Cardiac muscle cell (in vitro differentiated cells and primary cell): ENCODE data around the gene SYN1. TPM values are rescaled to one million over a fixed set of nuclear protein-coding genes. Genes with fewer than 3 reads are reported as not detected.

ENCODE experiments used
- DNase-seq, 2 donors: peaks; one replicate each; pipeline versions ENCODE4 v3.0.0 to v3.0.0-alpha.2; 2010 to 2017; ENCODE audit warnings: low read depth in 1 of 2, low spot score in 1 of 2
- H3K27ac ChIP-seq: fragments of 200-600 bp; sonication (generic); 2 replicates; pipeline ENCODE4 v1.5.1; 2016
- H3K27me3 ChIP-seq: fragments of 200-600 bp; sonication (generic); 2 replicates; pipeline ENCODE4 v1.6.0; 2016; ENCODE audit warnings: control low read depth
- H3K36me3 ChIP-seq: fragments of 200-600 bp; sonication (generic); 2 replicates; pipeline ENCODE4 v1.5.1; 2016; ENCODE audit warnings: control low read depth
- H3K4me1 ChIP-seq: fragments of 200-600 bp; sonication (generic); 2 replicates; pipeline ENCODE4 v1.8.1; 2017; ENCODE audit warnings: low read depth, mild to moderate bottlenecking, mixed run types
- H3K4me3 ChIP-seq: fragments of 200-600 bp; sonication (generic); 2 replicates; pipeline ENCODE4 v1.5.1; 2016; ENCODE audit warnings: mild to moderate bottlenecking
- H3K9me3 ChIP-seq: fragments of 200-600 bp; sonication (generic); 2 replicates; pipeline ENCODE4 v1.5.1; 2017; ENCODE audit warnings: low read depth, mild to moderate bottlenecking, control low read depth
- polyA plus RNA-seq: library from polyadenylated mRNA; unstranded; fragments of >200 nt; fragmentation: Nextera tagmentation; extraction: Ambion mirVana; gene quantifications from 2 replicates; pipeline ENCODE4 v1.2.1, GENCODE V29; 2016
- total RNA-seq: library from RNA; depleted of rRNA; stranded (reverse); fragments of >200 nt; gene quantifications from 2 replicates; pipeline ENCODE4 v1.2.3, GENCODE V29; 2016
- TF ChIP-seq, protein P1 (sequence below): IDR thresholded peaks from 2 replicates; pipeline ENCODE4 v1.5.1; 2012; ENCODE audit warnings: low read depth, mild to moderate bottlenecking, low read length

SYN1 gene
- total and polyA plus RNA-seq, 2 experiments from 2014 or later, result 2.0 to 12.6 TPM

DNA sequence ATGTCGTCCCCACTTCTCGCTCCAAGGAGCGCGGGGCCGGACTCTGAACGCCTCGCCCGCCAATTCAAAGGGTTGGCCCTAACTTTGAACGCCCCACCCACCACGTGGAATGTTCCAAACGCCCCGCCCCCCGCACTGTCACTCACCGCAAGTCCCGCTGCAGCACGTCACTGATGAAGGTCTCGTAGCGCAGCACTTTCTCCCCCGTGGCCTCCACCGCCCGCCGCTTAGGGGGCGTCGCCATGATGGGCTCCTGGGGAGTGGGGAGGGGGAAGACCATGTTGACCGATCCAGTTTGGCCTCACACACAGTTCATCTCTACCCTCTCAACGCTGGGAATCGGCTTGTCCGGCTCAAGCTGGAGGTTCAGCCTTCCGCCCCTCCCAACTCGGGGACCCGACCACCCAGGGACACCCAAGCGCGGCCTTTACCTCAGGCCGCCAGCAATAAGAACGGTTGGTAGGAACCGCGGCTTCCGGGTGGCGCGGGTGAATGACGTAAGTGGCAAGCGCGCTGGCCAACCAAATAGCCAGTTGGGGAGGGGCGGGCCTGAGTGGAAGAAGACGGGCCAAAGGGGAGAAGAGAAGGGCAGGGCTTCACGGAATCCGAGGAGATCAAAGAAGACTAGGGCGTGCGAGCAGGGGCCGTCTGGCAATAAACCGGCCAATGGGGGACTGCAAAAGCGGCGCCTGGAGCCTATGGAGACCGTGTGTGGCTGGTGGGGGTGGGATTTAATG lies 39.2 kb upstream of the SYN1 start, which contains the start of gene UXT:
Gene UXT (minus strand): TSS at position 497 of the 737 bp plus-strand sequence. CDS start 253 bp downstream, at position 244.
- no peaks in the 10 kb centered on the region for H3K9me3 ChIP-seq
- H3K36me3 ChIP-seq, result peaks cover 3% of the 10 kb centered on the region
- H3K27me3 ChIP-seq, result no peaks in the 10 kb centered on the region
- TF ChIP-seq, protein P1, sequence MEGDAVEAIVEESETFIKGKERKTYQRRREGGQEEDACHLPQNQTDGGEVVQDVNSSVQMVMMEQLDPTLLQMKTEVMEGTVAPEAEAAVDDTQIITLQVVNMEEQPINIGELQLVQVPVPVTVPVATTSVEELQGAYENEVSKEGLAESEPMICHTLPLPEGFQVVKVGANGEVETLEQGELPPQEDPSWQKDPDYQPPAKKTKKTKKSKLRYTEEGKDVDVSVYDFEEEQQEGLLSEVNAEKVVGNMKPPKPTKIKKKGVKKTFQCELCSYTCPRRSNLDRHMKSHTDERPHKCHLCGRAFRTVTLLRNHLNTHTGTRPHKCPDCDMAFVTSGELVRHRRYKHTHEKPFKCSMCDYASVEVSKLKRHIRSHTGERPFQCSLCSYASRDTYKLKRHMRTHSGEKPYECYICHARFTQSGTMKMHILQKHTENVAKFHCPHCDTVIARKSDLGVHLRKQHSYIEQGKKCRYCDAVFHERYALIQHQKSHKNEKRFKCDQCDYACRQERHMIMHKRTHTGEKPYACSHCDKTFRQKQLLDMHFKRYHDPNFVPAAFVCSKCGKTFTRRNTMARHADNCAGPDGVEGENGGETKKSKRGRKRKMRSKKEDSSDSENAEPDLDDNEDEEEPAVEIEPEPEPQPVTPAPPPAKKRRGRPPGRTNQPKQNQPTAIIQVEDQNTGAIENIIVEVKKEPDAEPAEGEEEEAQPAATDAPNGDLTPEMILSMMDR, result no peak
- H3K4me3 ChIP-seq, result peak within 1 kb of the TSS; percentile 42
- peak; percentile 92 to 97 for DNase-seq
- peak within 1 kb of the TSS; percentile 93 for H3K27ac ChIP-seq
- H3K4me1 ChIP-seq, result no peaks in the 10 kb centered on the region

DNA sequence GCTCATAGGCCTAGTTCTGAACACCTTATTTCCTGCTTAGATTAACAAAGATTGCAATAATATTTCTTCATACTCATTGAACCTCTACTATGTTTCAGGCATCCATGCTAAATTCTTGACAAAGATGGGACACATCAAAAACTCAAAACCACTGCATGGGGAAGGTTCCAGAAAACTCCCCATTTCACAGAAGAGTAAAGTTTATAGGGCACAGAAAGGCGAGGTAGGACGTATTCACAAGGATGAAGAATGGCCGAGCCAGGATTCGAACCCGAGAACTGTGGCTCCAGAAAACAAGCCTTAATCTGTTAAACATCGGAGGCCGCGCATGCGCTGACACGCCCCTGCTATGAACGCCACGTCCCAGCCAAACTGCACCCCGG lies 38.6 kb upstream of the SYN1 start:
- no peak for DNase-seq
- Histone ChIP-seq H3K4me1 (no peaks in the 10 kb centered on the region), H3K9me3 (no peaks in the 10 kb centered on the region), H3K27me3 (no peaks in the 10 kb centered on the region), H3K4me3 (peak overlapping the region; percentile 42), H3K36me3 (peaks cover 3% of the 10 kb centered on the region), H3K27ac (peak overlapping the region; percentile 93)
- TF ChIP-seq, protein P1, result no peak

DNA sequence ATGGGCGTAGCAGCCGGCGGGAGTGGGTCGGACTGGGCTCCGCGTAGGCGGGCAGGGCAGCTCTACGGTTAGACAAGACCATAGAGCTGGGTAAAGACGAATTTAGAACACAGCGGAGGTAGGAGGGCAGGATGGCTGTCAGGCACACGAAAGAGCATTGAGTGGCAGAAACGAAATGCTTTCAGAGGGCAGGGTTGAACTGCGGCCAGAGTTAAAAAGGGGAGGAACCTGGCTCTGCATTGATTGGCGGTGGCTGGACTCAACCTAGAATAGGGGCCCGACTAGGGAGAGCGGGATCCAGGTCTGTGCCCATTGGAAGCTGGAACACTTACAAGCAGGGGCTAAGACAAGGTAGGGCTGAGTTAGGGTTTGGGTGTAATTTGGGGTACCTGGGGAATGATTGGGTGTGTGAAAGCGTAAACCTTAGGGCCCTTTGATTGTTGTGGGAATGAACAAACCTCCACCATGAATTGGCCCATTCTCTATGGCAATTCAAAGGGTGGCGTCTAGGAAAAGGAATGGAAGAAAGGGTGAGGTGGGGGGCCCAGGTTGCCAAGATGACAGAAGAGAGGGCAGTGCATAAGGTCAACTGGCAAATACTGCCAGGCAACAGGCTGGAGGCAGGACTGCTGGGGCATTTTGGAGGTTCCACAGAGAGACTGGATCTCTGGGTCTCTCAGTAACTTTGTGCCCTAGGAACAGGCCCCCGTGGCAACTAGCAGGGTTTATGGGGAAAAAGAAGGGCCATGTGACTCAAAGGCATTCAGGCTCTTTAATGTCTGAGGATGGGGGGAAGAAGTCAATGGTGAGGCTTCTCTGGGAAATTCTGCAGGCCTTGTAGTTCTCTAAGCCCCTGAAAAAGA lies 31.6 kb upstream of the SYN1 start:
- no peaks in the 10 kb centered on the region for H3K4me1 ChIP-seq
- no peaks in the 10 kb centered on the region for H3K27me3 ChIP-seq
- peak overlapping the region; percentile 79 for H3K27ac ChIP-seq
- peaks cover 3% of the 10 kb centered on the region for H3K36me3 ChIP-seq
- TF ChIP-seq, protein P1, result no peak
- DNase-seq, result no peak
- no peaks in the 10 kb centered on the region for H3K9me3 ChIP-seq
- peak overlapping the region; percentile 16 for H3K4me3 ChIP-seq

DNA sequence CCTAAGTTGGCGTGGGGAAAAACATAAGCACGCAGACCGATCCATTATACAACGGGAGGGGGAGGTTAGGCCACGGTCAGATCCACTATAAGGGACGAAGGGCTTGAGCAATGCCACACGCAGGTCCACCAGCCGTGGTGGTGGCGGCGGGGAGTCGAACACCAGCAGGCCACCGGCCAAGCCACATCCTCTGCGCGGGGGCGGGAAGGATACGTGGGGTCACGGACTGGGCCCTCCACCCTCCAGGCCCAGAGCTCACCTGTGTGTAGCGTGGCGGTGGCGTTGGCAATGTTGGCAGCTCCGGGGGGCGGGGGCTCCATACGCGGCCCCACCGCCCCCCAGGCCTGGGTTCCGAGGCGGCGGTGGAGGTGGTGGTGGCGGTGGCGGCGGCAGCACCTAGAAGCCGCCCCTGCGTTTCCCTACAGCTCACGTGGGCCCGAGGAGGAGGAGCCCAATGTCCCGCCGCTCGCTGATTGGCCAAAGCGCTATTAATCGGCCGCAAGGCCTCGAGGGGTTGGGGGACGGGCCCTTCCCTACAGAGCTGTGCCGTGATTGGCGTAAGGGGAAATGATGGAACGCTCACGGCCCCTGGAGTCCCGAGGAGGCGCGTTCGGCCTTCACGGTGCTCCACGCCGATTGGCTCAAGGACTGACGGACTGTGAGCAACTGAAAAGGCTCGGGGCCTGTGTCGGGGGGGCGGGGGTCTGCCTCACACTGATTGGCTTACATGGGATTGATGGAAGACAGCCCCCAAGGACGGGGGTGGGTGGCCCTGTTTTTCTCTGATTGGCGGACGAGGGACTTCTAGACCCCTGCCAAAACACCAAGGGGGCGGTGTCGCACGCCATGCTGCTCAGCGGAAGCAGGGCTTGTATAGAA lies 30.7 kb upstream of the SYN1 start, which contains the start of gene ELK1:
Gene ELK1 (minus strand): TSS at position 400 of the 879 bp plus-strand sequence. CDS start 9,122 bp downstream, outside the sequence.
- TF ChIP-seq, protein P1, result no peak
- H3K4me3 ChIP-seq, result peak within 1 kb of the TSS; percentile 93
- H3K27ac ChIP-seq, result peak within 1 kb of the TSS; percentile 83
- H3K27me3 ChIP-seq, result no peaks in the 10 kb centered on the region
- DNase-seq, result peak; percentile 95 to 99
- no peaks in the 10 kb centered on the region for H3K36me3 ChIP-seq
- no peaks in the 10 kb centered on the region for H3K9me3 ChIP-seq
- no peaks in the 10 kb centered on the region for H3K4me1 ChIP-seq

DNA sequence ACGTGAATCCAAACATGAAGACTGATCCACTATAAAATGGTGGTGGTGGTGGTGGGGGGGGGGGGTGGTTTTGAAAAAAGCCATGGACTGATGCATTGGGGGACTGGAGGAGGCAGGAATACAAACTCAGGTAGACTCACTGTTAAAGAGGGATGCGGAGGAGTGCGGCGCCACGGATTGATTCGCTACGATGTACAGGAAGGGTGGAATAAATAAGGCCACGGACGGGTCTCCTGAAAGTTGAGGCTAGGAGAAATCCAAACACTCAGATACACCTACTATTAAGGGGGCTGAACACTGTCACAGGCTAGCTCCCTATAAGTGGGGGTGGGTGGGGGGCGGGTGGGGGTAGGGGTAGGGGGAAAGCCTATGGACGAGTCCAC lies 30.1 kb upstream of the SYN1 start:
- H3K27ac ChIP-seq, result peak overlapping the region; percentile 83
- no peaks in the 10 kb centered on the region for H3K27me3 ChIP-seq
- H3K4me3 ChIP-seq, result peak overlapping the region; percentile 93
- H3K4me1 ChIP-seq, result no peaks in the 10 kb centered on the region
- no peaks in the 10 kb centered on the region for H3K36me3 ChIP-seq
- H3K9me3 ChIP-seq, result no peaks in the 10 kb centered on the region
- DNase-seq, result no peak
- TF ChIP-seq, protein P1, result no peak
